Ovary (tissue), 3 donors: ENCODE measurements around the gene FAM98B.

Experiments used
- EP300 ChIP-seq: sonication (generic); formaldehyde crosslinking; IDR thresholded peaks from one replicate; pipeline ENCODE4 v1.6.1; 2017; ENCODE audit warnings: antibody characterized with exemption
- POLR2A ChIP-seq: fragments of 450-650 bp; IDR thresholded peaks from one replicate; pipeline ENCODE4 v1.6.1; 2017; ENCODE audit warnings: antibody characterized with exemption, mild to moderate bottlenecking, moderate library complexity
- TF ChIP-seq, protein P1 (sequence below), 3 donors: fragments of 450-650 bp in 2 of 3; fragments of 200-600 bp in 1 of 3; IDR thresholded peaks; one replicate each; pipeline versions ENCODE4 v1.5.1 to v1.8.0; 2016 to 2022; ENCODE audit warnings: antibody characterized with exemption in 3 of 3, mild to moderate bottlenecking in 1 of 3
- donor health status: DM: no; HTN: no; CAD: no.

DNA sequence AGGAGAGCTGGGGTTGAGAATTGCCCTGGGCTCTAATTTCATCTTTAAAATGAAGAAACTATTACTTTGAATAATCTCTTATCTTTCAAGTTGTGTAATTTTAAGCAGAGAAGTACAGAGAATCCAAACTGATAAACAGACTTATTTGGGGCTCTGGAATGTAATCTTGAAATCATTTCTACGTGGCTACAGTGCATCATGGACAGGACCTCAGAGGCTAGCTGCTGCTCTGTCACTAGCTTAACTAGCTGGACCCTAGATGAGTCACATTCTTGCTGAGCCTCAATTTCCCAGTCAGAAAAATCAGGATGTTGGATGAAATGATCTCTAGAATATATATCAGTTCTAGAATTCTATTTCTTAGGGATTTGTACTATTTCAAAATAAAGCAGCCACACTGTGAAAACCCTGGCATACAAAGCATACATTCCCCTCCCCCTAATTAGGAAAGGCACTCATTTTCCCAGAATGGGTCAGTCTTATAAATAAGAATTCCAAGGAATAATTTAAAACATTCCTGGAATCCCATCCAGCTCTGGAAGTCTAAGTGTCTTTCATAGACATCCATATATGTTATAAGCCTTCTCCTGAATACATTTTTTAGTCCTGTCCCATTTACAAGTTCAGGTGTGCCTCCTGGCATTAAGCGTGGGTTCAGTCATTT, 63.5 kb downstream of the FAM98B start:
- TF ChIP-seq, protein P1, sequence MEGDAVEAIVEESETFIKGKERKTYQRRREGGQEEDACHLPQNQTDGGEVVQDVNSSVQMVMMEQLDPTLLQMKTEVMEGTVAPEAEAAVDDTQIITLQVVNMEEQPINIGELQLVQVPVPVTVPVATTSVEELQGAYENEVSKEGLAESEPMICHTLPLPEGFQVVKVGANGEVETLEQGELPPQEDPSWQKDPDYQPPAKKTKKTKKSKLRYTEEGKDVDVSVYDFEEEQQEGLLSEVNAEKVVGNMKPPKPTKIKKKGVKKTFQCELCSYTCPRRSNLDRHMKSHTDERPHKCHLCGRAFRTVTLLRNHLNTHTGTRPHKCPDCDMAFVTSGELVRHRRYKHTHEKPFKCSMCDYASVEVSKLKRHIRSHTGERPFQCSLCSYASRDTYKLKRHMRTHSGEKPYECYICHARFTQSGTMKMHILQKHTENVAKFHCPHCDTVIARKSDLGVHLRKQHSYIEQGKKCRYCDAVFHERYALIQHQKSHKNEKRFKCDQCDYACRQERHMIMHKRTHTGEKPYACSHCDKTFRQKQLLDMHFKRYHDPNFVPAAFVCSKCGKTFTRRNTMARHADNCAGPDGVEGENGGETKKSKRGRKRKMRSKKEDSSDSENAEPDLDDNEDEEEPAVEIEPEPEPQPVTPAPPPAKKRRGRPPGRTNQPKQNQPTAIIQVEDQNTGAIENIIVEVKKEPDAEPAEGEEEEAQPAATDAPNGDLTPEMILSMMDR (IDR thresholded peaks at IDR 0.05) = no peak
- TF ChIP-seq POLR2A (no peak), EP300 (no peak)
